D721Med (cell line): Measurements from ENCODE around the gene TLR8.
A peak's percentile ranks its signal among the peaks of the same experiment; 100 is the strongest.

ENCODE experiments used
- DNase-seq: peaks from one replicate; pipeline ENCODE4 v3.0.0; 2011; ENCODE audit warnings: low spot score; ENCODE audit not compliant: insufficient read length
- FAIRE-seq: peaks from 2 replicates; lab custom pipeline; 2011; peaks lifted over from hg19 to GRCh38; lab: Jason Lieb, UNC
- CTCF ChIP-seq: IDR thresholded peaks from 2 replicates; pipeline ENCODE4 v1.5.1; 2012; ENCODE audit warnings: mild to moderate bottlenecking, control low read depth; ENCODE audit not compliant: insufficient read depth; ENCODE audit errors: missing control alignments

TLR8 gene

GRCh38 chrX:12896935-12897334 is 9.5 kb upstream of the TLR8 start:
- DNase-seq (no peak), FAIRE-seq (no peak)
- no peak for TF ChIP-seq CTCF

- FAIRE-seq = no peak
- no peak for TF ChIP-seq CTCF
- DNase-seq = no peak
These were observed 8.3 kb upstream of the TLR8 start for GRCh38 chrX:12898073-12898472.

GRCh38 chrX:12899506-12899905 is 6.9 kb upstream of the TLR8 start:
- no peak for TF ChIP-seq CTCF
- FAIRE-seq (no peak), DNase-seq (no peak)

- TF ChIP-seq CTCF = peak; percentile 53
- FAIRE-seq (no peak), DNase-seq (peak; percentile 40)
These were observed 4.9 kb upstream of the TLR8 start for GRCh38 chrX:12901486-12901885.

GRCh38 chrX:12903646-12904045 is 2.8 kb upstream of the TLR8 start:
- DNase-seq (no peak), FAIRE-seq (no peak)
- TF ChIP-seq CTCF = no peak

GRCh38 chrX:12910423-12911121 is 4.2 kb downstream of the TLR8 start:
- no peak for FAIRE-seq
- no peak for TF ChIP-seq CTCF
- no peak for DNase-seq

- DNase-seq = no peak
- TF ChIP-seq CTCF = no peak
- no peak for FAIRE-seq
These were observed 4.7 kb downstream of the TLR8 start for GRCh38 chrX:12911122-12911470.
